GM12872 (cell line): ENCODE measurements around the gene STUB1.

Experiments
- CTCF ChIP-seq: IDR thresholded peaks from 3 replicates; pipeline ENCODE4 v1.5.1; 2011; ENCODE audit warnings: low read depth, mild to moderate bottlenecking, low read length, moderate library complexity; ENCODE audit not compliant: insufficient read depth

Gene STUB1

DNA sequence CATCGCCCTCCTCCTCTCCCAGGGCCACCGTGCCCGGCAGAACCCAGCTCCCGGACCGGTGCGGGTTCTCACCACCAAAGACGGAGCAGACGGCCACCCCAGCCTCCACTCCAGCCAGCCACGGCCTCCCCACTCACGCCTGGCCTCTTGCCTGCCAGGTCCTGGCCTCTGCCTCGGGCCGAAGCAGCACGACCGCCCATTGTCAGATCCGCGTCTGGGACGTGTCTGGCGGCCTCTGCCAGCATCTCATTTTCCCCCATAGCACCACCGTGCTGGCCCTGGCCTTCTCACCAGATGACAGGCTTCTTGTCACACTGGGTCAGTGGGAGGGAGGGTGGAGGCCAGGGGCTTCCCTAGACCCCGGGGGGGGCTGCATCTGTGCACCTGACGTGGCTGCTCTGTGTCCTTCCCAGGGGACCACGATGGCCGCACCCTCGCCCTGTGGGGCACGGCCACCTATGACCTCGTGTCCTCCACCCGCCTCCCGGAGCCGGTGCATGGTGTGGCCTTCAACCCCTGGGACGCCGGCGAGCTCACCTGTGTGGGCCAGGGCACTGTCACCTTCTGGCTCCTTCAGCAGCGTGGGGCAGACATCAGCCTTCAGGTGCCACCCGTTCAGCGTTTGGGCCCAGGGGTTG is 18.9 kb upstream of the STUB1 start:
- TF ChIP-seq CTCF, result no peak

DNA sequence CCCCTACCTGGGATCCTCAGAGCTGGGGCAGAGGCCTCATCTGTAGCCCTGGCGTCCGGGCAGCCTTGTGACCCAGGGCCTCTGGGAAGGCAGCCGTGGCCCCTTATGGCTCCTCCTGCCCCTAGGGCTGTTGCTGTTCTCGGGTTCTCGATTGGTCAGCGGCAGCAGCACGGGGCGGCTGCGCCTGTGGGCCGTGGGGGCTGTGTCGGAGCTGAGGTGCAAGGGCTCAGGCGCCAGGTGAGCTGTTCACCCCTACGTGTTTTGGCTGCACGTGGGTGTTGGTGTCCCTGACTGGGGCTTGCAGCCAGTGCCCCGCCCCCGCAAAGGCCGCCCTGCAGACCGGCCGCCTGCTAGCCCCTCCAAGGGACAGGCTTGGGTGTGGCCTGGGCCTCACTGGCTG is 18.1 kb upstream of the STUB1 start:
- no peak for TF ChIP-seq CTCF

GRCh38 chr16:662597-662996 is 17.6 kb upstream of the STUB1 start:
- TF ChIP-seq CTCF, result no peak

- TF ChIP-seq CTCF, result no peak
Measured at GRCh38 chr16:666572-666971, 13.6 kb upstream of the STUB1 start.

- TF ChIP-seq CTCF, result no peak
Measured at GRCh38 chr16:667113-667779, 13.0 kb upstream of the STUB1 start.

DNA sequence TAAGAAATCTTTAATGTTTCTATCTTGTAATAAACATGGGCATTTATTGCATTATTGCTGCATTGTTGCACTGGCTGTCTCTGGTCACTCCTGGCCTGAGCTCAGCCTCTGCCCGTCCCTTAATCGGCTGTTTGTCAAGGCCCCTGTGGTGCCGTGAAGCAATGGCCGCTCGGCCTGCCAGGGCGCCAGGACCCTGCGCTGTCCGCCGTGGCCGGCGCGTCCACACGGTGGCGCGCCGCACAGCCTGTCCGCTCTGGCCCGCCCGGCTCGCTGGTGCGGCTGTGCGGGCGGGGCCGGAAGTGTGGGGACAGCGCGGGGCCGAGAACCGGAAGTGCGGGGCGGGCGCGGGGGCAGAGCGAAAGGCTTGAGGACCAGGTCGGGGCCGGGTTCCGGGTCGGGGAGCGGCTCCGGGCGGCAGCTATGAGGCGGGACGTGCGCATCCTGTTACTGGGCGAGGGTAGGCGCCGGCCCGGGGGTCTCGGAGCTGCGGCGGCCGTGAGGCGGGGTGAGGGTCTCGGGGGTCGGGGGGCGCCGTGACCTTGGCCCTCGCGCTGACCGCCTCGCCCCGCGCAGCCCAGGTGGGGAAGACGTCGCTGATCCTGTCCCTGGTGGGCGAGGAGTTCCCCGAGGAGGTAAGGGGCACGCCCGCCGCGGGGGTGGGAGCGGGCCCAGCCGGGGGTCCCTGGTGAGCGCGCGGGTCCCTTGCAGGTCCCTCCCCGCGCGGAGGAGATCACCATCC is 12.3 kb upstream of the STUB1 start, which contains the start of gene RHOT2:
Gene RHOT2 (plus strand): TSS at position 353 of the 739 bp plus-strand sequence. CDS start 68 bp downstream, at position 421.
- peak; percentile 79 for TF ChIP-seq CTCF

DNA sequence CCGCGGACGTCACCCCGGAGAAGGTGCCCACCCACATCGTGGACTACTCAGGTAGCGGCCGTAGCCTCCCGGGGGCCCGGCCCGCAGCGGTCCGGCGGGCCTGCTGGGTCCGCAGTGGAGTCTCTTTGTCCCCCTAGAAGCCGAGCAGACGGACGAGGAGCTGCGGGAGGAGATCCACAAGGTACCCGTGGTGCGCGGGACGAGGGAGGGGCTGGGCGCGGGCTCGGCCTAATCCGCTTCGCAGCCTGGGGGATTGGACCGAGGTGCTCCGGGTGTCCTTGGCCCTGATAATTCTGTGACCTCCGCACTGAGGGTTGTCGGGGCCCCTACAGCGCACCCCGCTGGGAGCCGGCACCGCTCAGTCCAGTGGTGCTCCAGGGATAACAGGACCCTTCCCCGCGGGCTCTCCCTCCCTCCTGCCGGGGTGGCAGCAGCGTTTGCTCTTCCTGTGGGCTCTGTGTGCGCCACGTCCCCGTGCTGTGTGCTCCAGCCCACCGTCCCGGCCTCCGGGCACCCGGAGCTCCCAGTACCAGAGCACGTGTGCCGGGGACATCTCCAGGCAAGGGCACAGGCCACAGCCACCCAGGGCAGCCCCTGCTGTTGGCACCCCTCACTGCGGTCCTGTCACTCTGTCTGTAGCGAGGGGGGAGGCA is 11.6 kb upstream of the STUB1 start:
- TF ChIP-seq CTCF, result no peak
